Ishikawa (cell line): ENCODE measurements around the gene CHIC2.

Experiments
- EGR1 ChIP-seq: IDR thresholded peaks from 2 replicates; pipeline ENCODE4 v1.6.1; 2012
- EP300 ChIP-seq: IDR thresholded peaks from 2 replicates; pipeline ENCODE4 v1.6.1; 2012; ENCODE audit warnings: borderline replicate concordance
- FOXM1 ChIP-seq: IDR thresholded peaks from 2 replicates; pipeline ENCODE4 v1.6.1; 2012; ENCODE audit warnings: low read depth, borderline replicate concordance
- MAX ChIP-seq: IDR thresholded peaks from 2 replicates; pipeline ENCODE4 v1.6.1; 2012
- RAD21 ChIP-seq: IDR thresholded peaks from 2 replicates; pipeline ENCODE4 v1.6.1; 2012; ENCODE audit warnings: low read depth
- TCF12 ChIP-seq: IDR thresholded peaks from 2 replicates; pipeline ENCODE4 v1.6.1; 2012; ENCODE audit warnings: low read depth

GRCh38 chr4:53990641-53991040 is 73.8 kb downstream of the CHIC2 start:
- TF ChIP-seq RAD21 (no peak), EGR1 (no peak), MAX (no peak), EP300 (no peak), TCF12 (no peak), FOXM1 (no peak)
